ENCODE data around the gene SRC.

GRCh38 chr20:37317994-37318640 is 27.8 kb upstream of the SRC start:
- TF ChIP-seq, protein P1, sequence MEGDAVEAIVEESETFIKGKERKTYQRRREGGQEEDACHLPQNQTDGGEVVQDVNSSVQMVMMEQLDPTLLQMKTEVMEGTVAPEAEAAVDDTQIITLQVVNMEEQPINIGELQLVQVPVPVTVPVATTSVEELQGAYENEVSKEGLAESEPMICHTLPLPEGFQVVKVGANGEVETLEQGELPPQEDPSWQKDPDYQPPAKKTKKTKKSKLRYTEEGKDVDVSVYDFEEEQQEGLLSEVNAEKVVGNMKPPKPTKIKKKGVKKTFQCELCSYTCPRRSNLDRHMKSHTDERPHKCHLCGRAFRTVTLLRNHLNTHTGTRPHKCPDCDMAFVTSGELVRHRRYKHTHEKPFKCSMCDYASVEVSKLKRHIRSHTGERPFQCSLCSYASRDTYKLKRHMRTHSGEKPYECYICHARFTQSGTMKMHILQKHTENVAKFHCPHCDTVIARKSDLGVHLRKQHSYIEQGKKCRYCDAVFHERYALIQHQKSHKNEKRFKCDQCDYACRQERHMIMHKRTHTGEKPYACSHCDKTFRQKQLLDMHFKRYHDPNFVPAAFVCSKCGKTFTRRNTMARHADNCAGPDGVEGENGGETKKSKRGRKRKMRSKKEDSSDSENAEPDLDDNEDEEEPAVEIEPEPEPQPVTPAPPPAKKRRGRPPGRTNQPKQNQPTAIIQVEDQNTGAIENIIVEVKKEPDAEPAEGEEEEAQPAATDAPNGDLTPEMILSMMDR (IDR thresholded peaks at IDR 0.05) = no peak
- TF ChIP-seq POLR2AphosphoS5 (IDR thresholded peaks at IDR 0.05) = no peak

Measured in suprapubic skin (tissue), 3 donors.